Inferior parietal cortex (tissue), 1 donor: ENCODE measurements around the gene SNX3.

Source experiments
- DNase-seq: peaks from one replicate; pipeline ENCODE4 v3.0.0-alpha.2; 2016; ENCODE audit errors: extremely low spot score

Gene SNX3

GRCh38 chr6:108203189-108204112, 57.4 kb downstream of the SNX3 start:
- DNase-seq: no peak

DNA sequence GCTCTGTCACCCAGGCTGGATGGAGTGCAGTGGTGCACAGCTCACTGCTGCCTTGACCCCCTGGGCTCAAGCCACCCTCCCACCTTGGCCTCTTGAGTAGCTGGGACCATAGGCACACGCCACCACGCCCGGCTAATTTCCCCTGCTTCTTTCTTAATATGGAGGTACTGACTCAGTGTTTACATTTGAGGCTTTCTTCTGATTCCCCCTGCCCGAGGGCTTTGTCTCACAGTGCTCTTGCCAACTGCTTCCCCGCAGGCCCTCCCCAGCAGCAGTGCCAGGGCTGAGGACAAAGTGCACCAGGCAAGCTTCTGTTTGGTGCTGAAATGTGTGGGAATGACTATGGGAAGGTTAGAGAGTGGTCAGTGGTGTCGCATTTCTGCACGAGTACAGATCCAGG, 60.2 kb downstream of the SNX3 start:
- no peak for DNase-seq

DNA sequence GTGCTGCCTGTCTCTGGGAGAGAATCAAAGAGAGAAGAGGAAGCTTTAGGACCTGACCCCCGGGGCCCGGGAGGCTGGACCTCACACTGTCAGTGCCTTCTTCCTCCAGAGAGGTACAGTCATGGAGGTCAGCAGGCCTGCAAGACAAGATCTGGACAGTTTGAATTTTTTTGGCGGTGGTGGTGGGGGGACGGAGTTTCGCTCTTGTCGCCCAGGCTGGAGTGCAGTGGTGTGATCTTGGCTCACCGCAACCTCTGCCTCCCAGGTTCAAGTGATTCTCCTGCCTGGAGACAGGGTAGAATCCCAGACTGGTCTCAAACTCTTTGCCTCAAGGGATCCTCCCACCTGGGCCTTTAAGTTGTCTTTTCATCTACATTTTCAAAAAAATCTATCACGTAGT, 60.7 kb downstream of the SNX3 start:
- no peak for DNase-seq

DNA sequence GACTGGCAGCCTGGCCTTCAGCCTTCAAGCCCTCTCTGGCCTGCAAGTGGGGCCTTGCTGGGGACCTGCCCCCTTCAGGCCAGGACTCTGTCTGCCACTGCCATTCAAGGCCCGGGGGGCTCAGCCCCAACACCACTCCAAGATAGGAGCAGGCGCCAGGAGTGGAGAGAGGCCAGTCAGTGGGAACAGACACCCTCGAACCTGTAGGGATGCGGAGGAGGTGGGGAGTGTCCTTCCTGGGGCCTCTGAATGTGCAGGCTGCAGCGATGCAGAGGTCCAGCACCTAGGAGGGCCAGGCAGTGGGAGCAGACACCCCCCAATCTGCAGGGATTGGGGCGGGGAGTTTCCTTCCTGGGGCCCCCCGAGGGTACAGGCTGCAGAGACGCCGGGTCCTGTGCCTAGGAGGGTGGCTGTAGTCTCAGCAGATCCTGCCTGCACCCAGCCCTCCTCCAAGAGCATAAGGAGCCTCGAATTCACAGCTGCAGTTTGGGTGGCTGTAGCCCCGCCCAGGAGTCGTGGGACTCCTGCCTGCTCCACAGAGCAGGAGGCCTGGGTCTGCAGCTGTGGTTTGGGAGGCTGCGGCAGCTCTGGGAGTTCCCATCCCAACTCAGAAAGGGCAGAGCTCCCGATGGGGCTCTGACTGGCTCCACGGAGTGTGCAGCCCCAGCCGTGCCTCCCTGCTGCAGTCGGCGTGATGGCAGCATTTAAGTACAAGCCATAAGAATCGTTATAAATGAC, 61.9 kb downstream of the SNX3 start:
- DNase-seq: no peak

- DNase-seq: no peak
Measured at GRCh38 chr6:108195209-108195608, 65.6 kb downstream of the SNX3 start.

DNA sequence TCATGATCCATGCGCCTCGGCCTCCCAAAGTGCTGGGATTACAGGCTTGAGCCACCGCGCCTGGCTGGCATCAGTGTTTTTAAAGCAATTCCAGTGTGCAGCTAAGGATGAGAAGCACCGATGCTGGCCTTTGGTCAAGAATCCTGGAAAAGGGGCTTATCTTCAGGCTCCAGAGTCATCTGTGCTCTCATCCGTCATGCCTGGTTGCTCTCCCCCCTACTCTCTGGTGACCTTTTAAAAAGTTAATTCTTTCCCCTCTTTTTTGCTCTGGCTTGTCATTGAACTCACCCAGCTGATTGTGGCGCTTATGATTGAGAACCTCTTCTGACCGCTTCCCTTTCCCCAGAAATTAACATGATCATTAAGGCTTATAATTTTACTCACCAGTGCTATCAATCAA, 66.3 kb downstream of the SNX3 start:
- DNase-seq: no peak

GRCh38 chr6:108193835-108194234, 67.0 kb downstream of the SNX3 start:
- DNase-seq: no peak

- DNase-seq: no peak
Measured at GRCh38 chr6:108193131-108193530, 67.7 kb downstream of the SNX3 start.

- DNase-seq: no peak
Measured at GRCh38 chr6:108187519-108187918, 73.3 kb downstream of the SNX3 start.

DNA sequence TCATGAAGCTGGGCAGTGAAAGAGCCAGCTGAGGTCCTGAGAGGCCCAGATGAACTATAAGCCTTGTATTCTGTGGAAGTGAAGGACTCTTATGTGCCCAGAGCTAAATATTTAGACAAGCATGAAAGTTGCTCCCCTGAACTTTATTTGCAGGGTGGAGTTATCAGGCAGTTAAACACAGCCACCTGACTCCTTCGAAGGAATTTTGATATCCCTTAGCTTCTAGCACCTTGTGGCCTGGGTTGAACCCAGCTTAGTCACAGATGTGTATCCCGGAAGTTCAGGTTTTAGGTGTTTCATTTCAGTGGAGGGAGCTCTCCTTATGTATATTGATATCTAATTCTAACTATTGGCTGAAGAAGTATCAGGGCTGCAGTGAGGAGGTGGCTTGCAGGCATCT, 74.6 kb downstream of the SNX3 start:
- DNase-seq: no peak

DNA sequence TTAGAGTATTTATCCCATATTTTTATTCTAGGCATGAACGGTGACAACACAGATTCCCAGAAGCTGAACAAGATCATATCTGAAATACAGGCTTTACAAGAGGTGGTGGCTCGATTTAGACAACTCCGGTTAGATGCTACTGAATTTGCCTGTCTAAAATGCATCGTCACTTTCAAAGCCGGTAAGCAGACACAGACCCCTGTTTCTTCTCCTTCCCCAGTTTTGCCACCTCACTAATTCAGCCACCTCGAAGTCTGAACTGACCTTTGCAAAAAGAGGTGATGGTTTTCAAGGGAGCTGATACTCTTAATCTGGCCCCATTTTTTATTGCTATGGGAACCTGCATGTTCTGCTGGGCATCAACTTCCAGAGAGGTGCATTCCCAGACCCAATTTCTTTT, 80.1 kb downstream of the SNX3 start:
- DNase-seq: no peak

DNA sequence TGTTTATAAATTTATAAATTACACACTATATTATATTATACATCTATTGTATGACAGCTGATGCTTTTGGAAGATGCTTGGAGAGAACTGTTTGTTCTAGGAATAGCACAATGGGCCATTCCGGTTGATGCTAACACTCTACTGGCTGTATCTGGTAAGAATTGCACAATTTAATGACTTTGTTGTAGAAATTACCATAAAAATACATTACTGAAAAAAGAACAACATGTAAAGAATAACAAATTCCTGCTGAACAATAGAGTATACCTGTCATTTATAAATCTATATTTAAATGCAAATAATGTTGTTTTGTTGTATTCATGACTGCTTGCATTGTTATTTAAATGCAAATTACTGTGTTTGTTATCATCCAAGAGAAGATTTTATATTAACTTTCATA, 80.6 kb downstream of the SNX3 start:
- DNase-seq: no peak

DNA sequence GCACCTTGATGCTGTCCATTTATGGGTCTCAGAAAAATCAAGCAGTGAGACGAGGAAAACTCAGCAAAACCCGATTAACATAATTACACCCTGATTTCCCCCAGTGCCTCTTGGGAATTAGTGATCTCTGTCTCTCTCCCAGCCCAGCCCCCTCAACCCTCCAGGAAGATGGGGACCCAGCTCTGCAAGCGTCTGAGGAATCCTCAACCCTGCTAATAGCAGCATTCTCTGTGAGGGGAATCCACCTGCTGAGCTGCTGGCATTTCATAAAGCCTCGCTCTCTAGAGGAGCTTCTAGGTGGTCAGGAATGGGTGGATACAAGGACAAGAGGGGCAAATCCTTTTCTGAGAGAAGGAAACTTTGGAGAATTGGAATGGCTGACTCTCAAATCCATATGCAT, 81.1 kb downstream of the SNX3 start:
- DNase-seq: no peak

GRCh38 chr6:108176281-108177089, 84.4 kb downstream of the SNX3 start:
- no peak for DNase-seq

DNA sequence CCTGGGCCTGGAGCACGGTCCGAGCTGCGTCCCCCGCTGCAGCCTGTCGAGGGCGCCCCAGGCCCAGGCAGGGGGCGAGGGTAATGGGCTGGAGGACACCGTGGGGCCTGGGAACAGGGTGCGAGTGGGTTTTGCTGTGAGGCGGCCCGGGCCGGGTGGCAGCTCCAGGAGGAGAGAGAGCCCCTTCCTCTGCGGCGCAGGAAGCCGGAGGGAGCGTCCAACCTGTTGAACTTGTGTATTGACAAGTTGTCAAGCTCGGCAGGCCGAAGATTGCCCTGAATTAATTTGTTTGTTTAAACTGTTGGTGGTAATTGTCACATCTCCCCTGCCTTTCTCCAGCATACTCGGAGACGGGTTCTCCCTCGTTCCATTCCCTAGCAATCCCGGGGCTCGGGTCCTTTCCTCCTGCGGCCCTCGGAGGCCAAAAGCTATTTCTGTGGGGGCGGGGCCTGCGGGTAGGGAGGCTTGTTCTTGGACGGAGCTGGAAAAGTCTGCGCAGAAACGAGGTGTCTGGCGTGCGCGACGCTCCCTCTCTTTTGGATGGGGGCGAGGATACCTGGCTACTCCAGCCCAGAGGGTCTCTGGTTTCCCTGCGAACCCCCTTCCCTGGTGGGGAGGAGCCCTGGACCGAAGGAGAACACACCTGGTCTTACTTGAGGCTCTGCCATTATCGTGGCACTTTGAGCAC, 85.1 kb downstream of the SNX3 start:
- no peak for DNase-seq

DNA sequence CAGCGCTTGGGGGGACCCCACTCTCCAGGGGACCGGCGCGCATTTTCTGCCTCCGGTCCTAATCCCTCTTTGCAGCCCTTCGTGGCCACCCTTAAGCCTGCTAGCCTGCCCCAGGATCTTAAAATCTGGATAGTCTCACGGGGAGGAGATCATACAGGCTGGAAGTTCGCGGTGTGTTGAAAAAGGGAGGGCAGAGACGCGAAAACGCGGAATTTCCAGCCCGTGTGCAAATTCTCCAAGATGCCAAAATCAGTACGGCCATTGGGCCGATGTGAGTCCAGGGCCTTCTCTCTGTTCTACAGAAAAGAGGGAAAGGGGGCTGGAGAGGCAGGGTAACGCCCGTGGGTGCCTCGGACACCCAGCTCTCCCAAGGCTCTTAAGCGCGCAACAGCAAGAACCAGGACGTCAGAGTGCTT, 85.7 kb downstream of the SNX3 start:
- DNase-seq: no peak

DNA sequence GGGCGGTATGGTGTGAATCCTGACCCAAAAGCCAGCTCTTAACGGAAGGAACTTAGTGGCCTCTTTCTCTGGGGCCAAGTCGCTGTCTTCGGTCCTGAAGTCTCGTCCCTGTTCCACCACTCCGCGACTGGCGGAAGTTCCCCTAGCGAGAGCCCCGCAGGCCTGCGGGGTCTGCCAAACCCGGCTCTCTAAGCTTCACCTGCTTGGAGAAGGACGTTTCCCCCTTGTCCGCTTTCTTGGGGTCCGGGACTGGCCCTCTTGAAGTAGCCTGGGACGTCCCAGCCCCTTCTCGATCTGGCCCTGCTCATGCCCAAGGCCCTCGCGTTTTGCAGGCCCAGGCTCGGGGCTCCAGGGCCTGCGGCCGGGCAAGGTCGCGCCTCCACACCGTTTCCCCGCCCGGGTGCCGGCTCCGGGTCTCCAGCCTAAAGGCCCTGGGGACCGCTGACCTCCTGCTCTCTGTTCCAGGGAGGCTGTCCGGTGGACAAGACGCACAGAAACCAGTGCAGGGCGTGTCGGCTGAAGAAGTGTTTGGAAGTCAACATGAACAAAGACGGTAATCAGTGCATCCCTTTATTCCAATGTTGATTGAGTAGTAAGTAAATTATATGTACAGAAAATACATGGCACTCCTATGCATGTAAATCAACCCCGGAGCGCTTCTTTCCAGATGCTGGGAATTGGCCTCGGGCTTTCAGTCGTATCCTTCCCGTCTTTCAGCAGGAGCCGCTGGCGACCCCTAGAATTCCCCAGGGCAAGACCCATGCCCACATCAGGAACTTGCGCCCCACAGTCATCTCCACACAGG, 86.3 kb downstream of the SNX3 start:
- no peak for DNase-seq

DNA sequence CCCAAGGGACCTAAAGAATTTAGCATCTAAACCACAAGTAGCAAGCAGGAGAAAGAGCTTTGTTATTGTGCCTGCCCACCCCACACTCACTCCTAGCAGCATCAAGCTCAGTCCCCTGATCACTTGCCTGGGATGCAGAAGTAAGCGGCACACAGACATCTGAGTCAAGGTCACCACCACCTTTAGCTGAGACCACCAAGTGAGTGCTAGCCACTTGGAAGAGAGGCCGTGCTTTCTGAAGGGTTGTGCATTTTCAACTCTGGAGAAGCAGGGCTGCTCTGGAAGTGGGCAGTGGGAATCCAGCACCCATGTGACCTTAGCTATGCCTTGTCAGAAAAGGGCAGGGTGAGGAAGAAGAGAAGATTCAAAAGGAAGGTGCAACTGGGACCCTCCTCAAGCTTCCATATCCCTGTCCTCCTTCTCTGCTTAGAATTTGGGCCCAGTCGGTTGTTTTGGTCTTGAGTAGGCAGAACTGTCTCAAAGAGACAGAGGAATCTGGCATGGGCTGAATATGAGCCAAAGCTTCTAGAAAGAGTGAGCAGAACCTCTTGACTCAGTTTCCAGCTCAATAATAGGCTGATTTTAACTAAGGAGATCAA, 88.8 kb downstream of the SNX3 start:
- DNase-seq: no peak

- DNase-seq: no peak
Measured at GRCh38 chr6:108171291-108171917, 89.4 kb downstream of the SNX3 start.
